Endothelial cell of hepatic sinusoid (primary cell): ENCODE results near the gene WNT3A.
"Not testable (repeated sequence)": the region's sequence is repeated elsewhere in the genome, so short reads cannot be mapped to it uniquely, and the experiment has no call there.

ENCODE experiments used
- in situ Hi-C: cut with HindIII; loops from 2 replicates; pipeline ENCODE4 v1.10.0; 2017; ENCODE audit warnings: low sequenced_read_pairs

Gene WNT3A

DNA sequence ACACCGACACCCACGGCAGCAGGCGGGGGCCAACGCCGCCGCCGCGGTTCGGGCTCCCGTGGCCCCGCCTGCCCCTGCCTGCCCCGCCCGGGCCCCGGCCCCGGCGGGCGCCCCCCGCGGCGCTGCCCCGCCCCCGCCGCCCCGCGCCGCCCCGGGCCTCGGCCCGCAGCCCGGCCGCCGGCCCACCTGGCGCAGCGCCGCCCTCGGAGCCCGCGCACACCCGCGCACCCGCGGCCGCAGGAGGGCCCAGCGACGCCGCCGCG is at the start of gene WNT3A:
TSS of gene WNT3A (plus strand) at position 213 of the 263 bp plus-strand sequence. CDS start 131 bp downstream, outside the sequence.
- in situ Hi-C loops = no loop called here

- in situ Hi-C loops = no loop called here
Observed at GRCh38 chr1:227958617-227959324, 48.0 kb upstream of the WNT3A start.

GRCh38 chr1:227959325-227959860 is 47.4 kb upstream of the WNT3A start:
- in situ Hi-C loops = no loop called here

DNA sequence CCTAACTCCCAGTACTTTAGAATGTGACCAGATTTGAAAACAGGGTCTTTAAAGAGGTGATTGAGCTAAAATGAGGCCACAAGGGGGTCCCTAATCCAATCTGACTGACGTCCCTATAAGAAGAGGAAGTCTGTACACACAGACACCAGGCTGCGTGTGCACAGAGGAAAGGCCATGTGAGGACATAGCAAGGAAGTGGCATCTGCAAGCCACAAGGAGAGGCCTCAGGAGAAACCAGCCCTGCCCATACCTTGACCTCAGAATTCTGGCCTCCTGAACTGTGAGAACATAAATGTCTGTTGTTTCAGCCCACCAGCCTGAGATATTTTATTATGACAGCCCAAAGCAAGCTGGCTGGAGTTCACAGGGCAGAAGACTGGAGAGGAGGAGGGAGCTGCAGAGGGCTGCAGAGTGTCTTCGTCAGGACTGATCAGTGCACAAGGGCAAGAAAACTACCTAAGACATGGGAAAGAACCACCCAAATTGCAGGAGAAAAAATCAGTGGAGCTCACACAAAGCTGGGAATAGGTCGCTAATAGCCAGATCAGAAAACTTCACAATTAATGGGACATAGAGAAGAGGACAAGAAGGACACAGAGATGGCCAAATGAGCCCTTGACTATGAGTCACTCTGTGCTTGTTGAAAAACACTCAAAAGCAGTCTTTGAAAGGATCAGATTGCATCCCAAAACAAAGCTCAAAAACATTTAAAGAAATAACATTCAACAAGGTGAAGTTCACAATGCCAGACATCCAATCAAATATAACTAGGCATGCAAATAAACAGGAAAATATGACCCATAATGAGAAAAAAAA is 44.9 kb upstream of the WNT3A start:
- in situ Hi-C loops = no loop called here

- in situ Hi-C loops = not testable (repeated sequence)
Observed at GRCh38 chr1:227966733-227967132, 40.1 kb upstream of the WNT3A start.

- in situ Hi-C loops = not testable (repeated sequence)
Observed at GRCh38 chr1:227967815-227968214, 39.0 kb upstream of the WNT3A start.

DNA sequence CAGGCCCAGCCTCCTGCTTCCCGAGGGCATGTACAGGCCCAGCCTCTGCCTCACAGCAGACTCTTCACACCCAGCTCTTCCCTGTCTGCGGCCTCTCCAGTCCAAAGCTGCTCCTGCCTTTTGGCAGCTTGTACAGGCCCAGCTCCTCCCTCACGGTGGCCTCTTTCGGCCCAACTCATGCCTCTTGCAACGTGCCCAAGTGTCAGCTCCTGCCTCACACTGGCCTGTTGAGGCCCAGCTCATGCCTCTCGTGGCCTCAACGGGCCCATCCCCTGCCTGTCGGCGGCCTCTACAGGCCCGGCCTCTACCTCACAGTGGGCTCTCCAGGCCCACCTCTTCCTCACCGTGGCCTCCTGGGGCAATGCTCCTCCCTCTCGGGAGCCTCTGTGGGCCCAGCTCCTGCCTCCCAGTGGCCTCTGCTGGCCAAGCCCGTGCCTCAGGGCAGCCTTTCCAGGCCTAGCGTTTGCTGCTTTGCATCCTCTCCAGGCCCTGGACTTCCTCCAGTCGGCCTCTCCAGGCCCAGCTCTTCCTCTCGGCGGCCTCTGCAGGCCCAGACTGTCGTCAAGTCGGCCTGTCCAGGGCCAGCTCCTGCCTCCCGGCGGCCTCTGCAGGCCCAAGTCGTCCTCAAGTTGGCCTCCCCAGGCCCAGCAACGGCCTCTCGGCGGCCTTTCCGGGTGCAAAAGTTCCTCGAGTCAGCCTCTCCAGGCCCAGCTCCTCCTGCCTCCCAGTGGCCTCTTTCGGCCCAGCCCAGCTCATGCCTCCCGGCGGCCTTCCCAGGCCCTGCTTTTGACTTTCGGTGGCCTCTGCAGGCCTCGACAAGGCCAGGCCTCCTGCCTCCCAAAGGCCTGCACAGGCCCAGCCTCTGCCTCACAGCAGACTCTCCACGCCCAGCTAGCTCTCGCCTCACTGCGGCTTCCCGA is 36.5 kb upstream of the WNT3A start:
- in situ Hi-C loops = not testable (repeated sequence)

GRCh38 chr1:227971216-227971615 is 35.6 kb upstream of the WNT3A start:
- in situ Hi-C loops = not testable (repeated sequence)

DNA sequence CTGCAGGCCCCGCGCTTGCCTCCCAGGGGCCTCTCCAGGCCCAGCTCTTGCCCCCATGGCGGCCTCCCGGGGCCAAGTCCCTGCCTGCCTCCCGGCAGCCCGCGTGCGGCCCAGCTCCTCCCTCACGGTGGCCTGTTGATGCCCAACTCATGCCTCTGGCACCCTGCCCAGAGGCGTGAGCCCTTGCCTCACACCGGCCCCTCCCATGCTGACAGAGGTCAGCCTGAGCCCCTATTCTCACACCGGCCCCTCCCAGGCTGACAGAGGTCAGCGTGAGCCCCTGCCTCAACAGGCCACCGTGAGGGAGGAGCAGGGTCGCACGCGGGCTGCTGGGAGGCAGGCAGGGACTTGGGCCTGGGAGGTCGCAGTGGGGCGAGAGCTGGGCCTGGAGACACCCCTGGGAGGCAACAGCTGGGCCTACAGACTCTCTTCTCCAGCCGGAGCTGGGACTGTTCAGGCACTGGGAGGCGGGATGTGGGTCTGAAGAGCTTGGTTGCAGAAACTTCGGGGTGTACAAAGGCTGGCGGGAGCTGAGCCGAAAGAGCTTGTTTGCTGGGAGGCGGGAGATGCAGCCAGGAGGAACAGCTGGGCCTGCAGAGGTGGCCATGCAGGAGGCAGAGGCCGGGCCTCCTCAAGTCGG is 35.0 kb upstream of the WNT3A start:
- in situ Hi-C loops = not testable (repeated sequence)

GRCh38 chr1:227972283-227972679 is 34.5 kb upstream of the WNT3A start:
- in situ Hi-C loops = not testable (repeated sequence)

DNA sequence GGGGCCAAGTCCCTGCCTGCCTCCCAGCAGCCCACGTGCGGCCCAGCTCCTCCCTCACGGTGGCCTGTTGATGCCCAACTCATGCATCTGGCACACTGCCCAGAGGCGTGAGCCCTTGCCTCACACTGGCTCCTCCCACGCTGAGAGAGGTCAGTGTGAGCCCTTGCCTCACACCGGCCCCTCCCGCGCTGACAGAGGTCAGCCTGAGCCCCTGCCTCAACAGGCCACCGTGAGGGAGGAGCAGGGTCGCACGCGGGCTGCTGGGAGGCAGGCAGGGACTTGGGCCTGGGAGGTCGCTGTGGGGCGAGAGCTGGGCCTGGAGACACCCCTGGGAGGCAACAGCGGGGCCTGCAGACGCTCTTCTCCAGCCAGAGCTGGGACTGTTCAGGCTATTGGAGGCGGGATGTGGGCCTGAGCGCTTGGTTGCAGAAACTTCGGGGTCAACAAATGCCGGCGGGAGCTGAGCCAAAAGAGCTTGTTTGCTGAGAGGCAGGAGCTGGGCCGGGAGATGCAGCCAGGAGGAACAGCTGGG is 33.9 kb upstream of the WNT3A start:
- in situ Hi-C loops = not testable (repeated sequence)

DNA sequence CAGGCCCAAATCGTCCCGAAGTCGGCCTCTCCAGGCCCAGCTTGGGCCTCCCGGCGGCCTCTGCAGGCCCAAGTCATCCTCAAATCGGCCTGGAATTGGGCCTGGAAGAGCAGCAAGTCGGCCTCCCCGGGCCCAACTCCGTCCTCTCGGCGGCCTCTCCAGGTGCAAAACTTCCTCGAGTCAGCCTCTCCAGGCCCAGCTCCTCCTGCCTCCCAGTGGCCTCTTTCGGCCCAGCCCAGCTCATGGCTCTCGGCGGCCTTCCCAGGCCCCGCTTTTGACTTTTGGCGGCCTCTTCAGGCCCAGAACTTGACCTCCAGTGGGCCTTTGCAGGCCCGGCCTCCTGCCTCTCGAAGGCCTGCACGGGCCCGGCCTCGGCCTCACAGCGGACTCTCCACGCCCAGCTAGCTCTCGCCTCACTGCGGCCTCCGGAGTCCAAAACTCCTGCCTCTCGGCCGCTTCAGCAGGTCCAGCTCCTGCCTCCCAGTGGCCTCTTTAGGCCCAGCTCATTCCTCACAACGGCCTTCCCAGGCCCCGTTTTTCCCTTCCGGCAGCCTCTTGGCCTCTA is 33.0 kb upstream of the WNT3A start:
- in situ Hi-C loops = not testable (repeated sequence)

GRCh38 chr1:227975583-227976283 is 31.1 kb upstream of the WNT3A start:
- in situ Hi-C loops = not testable (repeated sequence)

- in situ Hi-C loops = no loop called here
Observed at GRCh38 chr1:227987181-227987580, 19.6 kb upstream of the WNT3A start.

- in situ Hi-C loops = loop anchor here (5.0 kb wide), 1 partner anchor 73 kb away; no protein-coding TSS in a partner anchor
Observed at GRCh38 chr1:227994632-227995300, 12.0 kb upstream of the WNT3A start.

DNA sequence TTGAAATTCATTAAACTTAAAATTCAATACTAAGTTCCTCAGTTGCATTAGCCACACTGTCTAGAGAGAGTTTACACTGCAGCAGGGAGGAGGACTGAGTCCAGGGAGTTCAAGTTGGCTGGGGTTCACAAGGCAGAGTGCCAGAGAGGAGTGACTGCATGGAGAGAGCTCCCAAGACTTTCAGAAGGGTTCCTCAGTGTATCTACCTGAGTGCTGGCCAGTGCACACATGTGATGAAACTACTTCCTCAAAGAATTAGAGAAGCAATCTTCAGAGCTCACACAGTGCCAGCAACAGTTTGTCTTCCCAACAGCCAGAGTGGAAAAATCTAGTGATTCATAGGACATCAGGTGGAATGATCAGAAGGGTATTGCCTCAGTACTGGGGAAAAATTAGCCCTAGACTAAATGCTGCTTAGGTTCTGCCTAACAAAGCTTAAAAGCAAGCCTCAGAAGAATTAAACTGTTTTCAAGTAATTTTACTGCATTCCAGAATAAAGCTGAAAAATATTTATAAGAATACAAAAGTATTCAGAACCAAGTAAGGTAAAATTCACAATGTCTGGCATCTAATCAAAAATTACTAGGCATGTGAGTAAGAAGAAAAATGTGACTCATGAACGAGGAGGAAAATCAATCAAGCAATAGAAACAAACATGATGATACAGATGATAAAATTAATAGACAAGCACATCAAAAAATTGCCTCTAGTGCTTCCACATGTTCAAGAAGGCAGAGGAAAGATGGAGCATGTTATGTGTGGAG is 10.4 kb upstream of the WNT3A start:
- in situ Hi-C loops = loop anchor here (5.0 kb wide), 1 partner anchor 71 kb away; no protein-coding TSS in a partner anchor

- in situ Hi-C loops = loop anchor here (5.0 kb wide), 1 partner anchor 69 kb away; no protein-coding TSS in a partner anchor
Observed at GRCh38 chr1:227998374-227999055, 8.3 kb upstream of the WNT3A start.
